DOHH2 (cell line): ENCODE results near the gene RBM26.

Source experiments
- EZH2phosphoT487 ChIP-seq: fragments of 200-600 bp; sonication (generic); IDR thresholded peaks from 2 replicates; pipeline ENCODE4 v1.6.1; 2017; ENCODE audit warnings: borderline replicate concordance, mild to moderate bottlenecking, antibody characterized with exemption, low read length, moderate library complexity, mixed read lengths
- TF ChIP-seq, protein P1 (sequence below): fragments of 200-600 bp; sonication (generic); IDR thresholded peaks from one replicate; pipeline ENCODE4 v1.5.1; 2014; ENCODE audit warnings: antibody characterized with exemption, mild to moderate bottlenecking, low read depth, low read length; ENCODE audit not compliant: poor library complexity, severe bottlenecking

DNA sequence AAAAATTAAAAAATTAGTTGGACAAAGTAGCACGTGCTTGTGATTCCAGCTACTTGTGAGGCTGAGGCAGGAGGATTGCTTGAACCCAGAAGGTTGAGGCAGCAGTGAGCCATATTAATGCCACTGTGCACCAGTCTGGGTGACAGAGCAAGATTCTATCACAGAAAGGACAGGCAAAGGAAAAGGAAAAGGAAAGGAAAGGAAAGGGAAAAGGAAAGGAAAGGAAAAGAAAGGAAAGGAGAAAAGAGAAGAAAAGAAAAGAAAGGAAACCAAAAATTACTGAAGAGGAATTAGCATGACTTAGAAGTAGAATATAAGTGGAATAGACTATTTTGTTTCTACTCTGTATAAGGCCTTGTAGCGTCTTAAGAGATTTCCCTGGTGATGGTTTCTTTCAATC lies 122.3 kb downstream of the RBM26 start:
- TF ChIP-seq, protein P1, sequence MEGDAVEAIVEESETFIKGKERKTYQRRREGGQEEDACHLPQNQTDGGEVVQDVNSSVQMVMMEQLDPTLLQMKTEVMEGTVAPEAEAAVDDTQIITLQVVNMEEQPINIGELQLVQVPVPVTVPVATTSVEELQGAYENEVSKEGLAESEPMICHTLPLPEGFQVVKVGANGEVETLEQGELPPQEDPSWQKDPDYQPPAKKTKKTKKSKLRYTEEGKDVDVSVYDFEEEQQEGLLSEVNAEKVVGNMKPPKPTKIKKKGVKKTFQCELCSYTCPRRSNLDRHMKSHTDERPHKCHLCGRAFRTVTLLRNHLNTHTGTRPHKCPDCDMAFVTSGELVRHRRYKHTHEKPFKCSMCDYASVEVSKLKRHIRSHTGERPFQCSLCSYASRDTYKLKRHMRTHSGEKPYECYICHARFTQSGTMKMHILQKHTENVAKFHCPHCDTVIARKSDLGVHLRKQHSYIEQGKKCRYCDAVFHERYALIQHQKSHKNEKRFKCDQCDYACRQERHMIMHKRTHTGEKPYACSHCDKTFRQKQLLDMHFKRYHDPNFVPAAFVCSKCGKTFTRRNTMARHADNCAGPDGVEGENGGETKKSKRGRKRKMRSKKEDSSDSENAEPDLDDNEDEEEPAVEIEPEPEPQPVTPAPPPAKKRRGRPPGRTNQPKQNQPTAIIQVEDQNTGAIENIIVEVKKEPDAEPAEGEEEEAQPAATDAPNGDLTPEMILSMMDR: no peak
- TF ChIP-seq EZH2phosphoT487: no peak
